Central memory CD8-positive, alpha-beta T cell (primary cell): Measurements from ENCODE around the gene PLD1.

Experiments used
- ATAC-seq: fragments of 150-1000 bp; cut with Tn5 transposase; replicated peaks from 2 replicates; pipeline ENCODE4 v1.10.0; 2022; ENCODE audit warnings: mild to moderate bottlenecking, moderate FRiP score, moderate number of reproducible peaks; ENCODE audit not compliant: poor library complexity, severe bottlenecking; ENCODE audit errors: extremely low read depth
- DNase-seq, 2 donors: peaks; one replicate each; pipeline ENCODE4 v3.0.0; 2021; ENCODE audit warnings: low spot score in 2 of 2
- H3K27ac Mint-ChIP-seq: one replicate; pipeline ENCODE4 v1.8.0; 2022; ENCODE audit warnings: low read depth, mild to moderate bottlenecking, moderate library complexity, mixed read lengths
- H3K27me3 Mint-ChIP-seq: one replicate; pipeline ENCODE4 v1.8.0; 2022; ENCODE audit warnings: mixed read lengths
- H3K36me3 Mint-ChIP-seq: one replicate; pipeline ENCODE4 v1.8.0; 2022; ENCODE audit warnings: mild to moderate bottlenecking, moderate library complexity, mixed read lengths; ENCODE audit not compliant: insufficient read depth
- H3K4me1 Mint-ChIP-seq: one replicate; pipeline ENCODE4 v1.8.0; 2022; ENCODE audit warnings: mixed read lengths
- H3K4me3 Mint-ChIP-seq: one replicate; pipeline ENCODE4 v1.8.0; 2022; ENCODE audit warnings: mild to moderate bottlenecking, moderate library complexity, mixed read lengths
- H3K9me3 Mint-ChIP-seq: one replicate; pipeline ENCODE4 v1.8.0; 2022; ENCODE audit warnings: mixed read lengths

The PLD1 gene

DNA sequence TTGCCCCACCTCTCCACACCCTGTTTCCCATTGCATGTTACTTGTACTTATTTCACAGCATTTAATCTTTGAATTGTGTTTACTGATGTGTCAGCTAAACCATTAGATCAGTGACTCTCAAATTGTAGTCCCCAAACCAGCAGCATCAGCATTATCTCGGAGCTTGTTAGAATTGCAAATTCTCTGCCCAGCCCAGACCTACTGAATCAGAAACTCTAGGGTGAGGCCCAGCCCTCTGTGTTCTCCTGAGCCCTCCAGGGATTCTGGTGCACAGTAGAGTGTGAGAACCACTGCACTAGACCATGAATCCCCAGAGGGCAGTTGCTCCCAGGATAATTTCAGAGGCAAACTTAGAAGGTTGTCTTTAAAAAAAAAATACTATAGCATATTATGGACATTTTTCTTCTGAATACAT, 13.0 kb downstream of the PLD1 start:
- peaks cover 7% of the 10 kb centered on the region for H3K27me3 Mint-ChIP-seq
- H3K4me3 Mint-ChIP-seq, result no peak overlapping the region
- H3K36me3 Mint-ChIP-seq, result no peaks in the 10 kb centered on the region
- no peak overlapping the region for H3K27ac Mint-ChIP-seq
- ATAC-seq, result no peak
- DNase-seq, result no peak
- no peaks in the 10 kb centered on the region for H3K9me3 Mint-ChIP-seq
- no peaks in the 10 kb centered on the region for H3K4me1 Mint-ChIP-seq

DNA sequence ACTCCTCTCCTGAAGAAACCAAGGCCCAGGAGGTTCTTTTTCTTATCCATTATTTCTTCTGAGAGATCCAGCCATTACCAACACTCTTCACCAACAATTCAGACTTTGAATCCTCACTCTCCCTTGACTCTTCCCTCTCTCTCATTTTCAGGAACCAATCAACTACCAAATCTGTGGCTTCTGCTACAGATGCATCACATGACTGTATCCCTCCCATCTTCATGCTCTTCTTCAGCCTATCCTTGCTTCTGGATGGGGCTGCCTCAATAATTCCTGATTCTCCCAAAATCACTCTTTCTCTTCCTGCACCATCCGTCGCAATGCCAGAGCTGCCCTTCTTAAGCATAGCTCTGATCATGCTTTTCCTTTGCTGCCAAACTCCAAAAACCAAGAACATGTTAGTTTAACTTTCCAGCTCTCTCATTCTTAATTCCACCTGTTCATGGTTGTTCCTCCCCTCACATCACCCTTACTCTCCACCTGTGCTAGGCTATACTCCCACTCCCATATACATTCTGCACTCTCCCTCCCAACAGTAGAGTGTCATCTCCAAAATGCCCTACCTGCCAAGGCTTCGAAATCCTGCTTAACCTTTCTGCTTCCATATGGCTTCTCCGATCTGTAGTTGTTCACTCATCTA, 13.5 kb downstream of the PLD1 start:
- no peak overlapping the region for H3K27ac Mint-ChIP-seq
- H3K9me3 Mint-ChIP-seq, result no peaks in the 10 kb centered on the region
- no peak for ATAC-seq
- no peak for DNase-seq
- no peak overlapping the region for H3K4me3 Mint-ChIP-seq
- peaks cover 2% of the 10 kb centered on the region for H3K27me3 Mint-ChIP-seq
- H3K36me3 Mint-ChIP-seq, result no peaks in the 10 kb centered on the region
- H3K4me1 Mint-ChIP-seq, result no peaks in the 10 kb centered on the region

DNA sequence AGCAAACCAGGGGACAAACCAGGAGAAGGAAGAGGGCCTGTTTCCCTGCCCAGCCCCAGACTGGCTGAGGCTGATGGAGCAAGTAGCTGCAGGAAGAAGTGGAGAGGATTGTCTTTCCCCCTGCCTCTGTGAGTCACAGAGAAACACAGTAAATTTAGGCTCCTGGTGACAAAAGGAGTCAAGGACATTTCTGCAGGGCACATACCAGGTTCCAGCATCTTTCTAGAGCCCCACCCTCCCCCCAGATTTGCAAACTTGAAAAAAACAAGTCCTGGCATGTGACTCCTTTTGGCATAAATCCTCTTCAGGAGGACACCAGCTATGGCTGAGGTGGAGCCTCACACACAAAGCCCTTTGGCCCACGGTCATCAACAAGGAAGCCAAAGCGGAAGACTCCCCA, 17.8 kb downstream of the PLD1 start:
- H3K27me3 Mint-ChIP-seq, result peaks cover 7% of the 10 kb centered on the region
- H3K36me3 Mint-ChIP-seq, result no peaks in the 10 kb centered on the region
- no peak for DNase-seq
- no peak overlapping the region for H3K27ac Mint-ChIP-seq
- no peak overlapping the region for H3K4me3 Mint-ChIP-seq
- H3K9me3 Mint-ChIP-seq, result no peaks in the 10 kb centered on the region
- H3K4me1 Mint-ChIP-seq, result peaks cover 6% of the 10 kb centered on the region
- ATAC-seq, result no peak

DNA sequence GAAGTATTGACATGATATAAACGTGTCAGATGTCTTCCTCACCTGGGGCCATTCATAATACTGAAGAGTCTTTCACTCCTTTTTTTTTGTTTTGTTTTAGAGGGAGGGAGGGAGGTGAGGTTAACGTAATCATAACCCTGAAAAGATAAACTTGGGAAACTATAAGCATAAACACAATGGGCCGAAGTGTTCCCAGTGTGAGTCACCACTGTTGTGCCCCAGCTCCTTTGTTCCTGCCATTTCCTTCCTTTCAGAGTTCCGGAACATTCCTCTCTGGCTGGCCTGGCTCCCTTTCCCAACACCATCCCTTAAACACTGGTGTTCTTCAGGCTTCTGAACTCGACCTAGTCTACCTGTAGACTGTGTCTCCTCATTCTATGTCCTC, 18.6 kb downstream of the PLD1 start:
- peaks cover 7% of the 10 kb centered on the region for H3K27me3 Mint-ChIP-seq
- no peaks in the 10 kb centered on the region for H3K9me3 Mint-ChIP-seq
- H3K36me3 Mint-ChIP-seq, result no peaks in the 10 kb centered on the region
- no peak for DNase-seq
- no peak overlapping the region for H3K27ac Mint-ChIP-seq
- H3K4me1 Mint-ChIP-seq, result peaks cover 6% of the 10 kb centered on the region
- ATAC-seq, result no peak
- no peak overlapping the region for H3K4me3 Mint-ChIP-seq

DNA sequence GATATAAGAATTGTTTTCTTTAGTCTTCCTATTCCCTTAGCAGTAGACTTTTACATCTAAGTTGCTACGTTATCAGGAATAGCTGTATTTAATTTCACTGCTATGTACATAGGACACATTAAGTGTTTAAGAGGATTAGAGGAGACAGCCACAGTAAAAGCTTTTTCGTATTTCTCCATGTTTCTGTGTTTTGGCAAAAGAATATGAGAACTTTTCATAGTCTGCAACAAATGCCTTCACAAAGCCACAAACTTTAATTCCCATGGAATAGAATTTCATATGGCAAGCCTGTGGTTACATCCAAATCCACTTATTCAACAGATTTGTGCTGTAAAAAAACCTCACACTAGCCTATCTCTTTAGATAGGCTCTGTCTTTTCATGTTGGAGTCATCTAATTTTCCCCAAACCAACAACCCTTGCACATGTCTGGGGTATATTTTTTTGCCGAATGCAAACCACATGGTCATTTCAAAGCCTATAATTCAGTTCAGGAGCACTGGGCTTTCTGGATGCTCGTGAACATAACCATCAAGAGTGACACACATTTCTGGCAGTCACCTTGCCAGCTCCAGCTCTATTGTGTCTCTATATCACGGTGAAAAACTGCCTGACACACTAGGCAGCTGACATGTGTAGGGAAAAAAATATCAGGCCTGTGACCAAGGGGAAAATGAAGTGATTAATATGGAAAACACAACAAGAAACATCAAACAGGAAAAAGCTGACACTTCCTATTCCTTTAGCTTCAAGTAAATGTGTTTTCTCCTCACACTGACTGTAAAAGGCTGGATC, 19.2 kb downstream of the PLD1 start:
- Mint-ChIP-seq H3K27me3 (peaks cover 7% of the 10 kb centered on the region), H3K9me3 (no peaks in the 10 kb centered on the region), H3K27ac (no peak overlapping the region), H3K4me1 (peaks cover 6% of the 10 kb centered on the region), H3K4me3 (no peak overlapping the region), H3K36me3 (no peaks in the 10 kb centered on the region)
- DNase-seq (no peak), ATAC-seq (no peak)

DNA sequence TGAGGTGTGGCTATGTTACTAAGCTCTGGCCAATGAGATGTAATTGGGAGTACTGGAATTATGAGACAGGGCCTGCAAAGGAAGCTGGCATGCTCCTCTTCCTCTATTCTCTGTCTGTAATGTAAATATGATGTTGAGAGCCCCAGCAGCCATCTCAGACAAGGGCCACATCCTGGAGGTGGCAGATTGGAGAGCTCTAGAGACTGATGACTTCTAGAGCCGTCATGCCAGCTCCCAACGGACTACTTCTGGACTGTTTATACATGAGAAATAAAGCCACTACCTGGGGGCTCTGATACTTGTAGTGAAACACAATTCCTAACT, 19.7 kb downstream of the PLD1 start:
- peaks cover 6% of the 10 kb centered on the region for H3K4me1 Mint-ChIP-seq
- ATAC-seq, result no peak
- H3K27me3 Mint-ChIP-seq, result peaks cover 7% of the 10 kb centered on the region
- H3K4me3 Mint-ChIP-seq, result no peak overlapping the region
- no peaks in the 10 kb centered on the region for H3K9me3 Mint-ChIP-seq
- DNase-seq, result no peak
- no peaks in the 10 kb centered on the region for H3K36me3 Mint-ChIP-seq
- no peak overlapping the region for H3K27ac Mint-ChIP-seq

DNA sequence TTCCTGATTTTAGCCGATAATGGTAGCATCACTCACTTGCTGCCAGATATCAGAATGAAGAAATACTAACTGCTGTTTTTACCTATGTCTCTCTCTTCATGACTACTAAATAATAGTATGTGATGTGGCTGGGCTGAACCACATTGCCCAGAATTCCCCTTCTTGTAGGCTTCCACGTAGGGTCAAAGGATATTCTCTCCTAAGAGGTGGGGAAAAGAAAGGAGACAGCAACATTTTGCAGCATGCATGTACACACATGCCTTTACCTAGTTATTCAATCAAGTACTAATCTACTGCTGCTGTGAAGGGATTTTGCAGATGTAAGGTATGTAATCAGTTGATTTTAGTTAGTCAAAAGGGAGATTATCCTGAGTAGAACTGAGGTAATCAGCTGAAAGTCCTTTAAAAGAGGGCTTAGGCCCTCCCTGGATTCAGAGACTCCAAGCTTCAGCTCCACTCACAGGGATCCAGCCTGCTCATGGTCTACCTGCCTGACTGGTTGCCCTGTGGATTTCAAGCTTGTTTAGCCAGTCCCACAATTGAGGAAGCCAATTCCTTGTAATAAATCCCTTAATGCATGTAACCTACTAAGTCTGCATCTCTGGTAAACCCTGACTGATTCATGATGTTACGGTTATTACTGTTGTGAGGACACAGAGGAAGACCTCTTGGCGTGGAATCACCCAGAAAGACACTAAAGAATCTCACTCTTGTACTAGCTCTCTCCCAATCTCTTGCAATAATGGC, 20.4 kb downstream of the PLD1 start:
- Mint-ChIP-seq H3K4me1 (peaks cover 6% of the 10 kb centered on the region), H3K27ac (no peak overlapping the region), H3K9me3 (no peaks in the 10 kb centered on the region), H3K4me3 (no peak overlapping the region), H3K36me3 (no peaks in the 10 kb centered on the region), H3K27me3 (peaks cover 7% of the 10 kb centered on the region)
- no peak for ATAC-seq
- DNase-seq, result no peak

DNA sequence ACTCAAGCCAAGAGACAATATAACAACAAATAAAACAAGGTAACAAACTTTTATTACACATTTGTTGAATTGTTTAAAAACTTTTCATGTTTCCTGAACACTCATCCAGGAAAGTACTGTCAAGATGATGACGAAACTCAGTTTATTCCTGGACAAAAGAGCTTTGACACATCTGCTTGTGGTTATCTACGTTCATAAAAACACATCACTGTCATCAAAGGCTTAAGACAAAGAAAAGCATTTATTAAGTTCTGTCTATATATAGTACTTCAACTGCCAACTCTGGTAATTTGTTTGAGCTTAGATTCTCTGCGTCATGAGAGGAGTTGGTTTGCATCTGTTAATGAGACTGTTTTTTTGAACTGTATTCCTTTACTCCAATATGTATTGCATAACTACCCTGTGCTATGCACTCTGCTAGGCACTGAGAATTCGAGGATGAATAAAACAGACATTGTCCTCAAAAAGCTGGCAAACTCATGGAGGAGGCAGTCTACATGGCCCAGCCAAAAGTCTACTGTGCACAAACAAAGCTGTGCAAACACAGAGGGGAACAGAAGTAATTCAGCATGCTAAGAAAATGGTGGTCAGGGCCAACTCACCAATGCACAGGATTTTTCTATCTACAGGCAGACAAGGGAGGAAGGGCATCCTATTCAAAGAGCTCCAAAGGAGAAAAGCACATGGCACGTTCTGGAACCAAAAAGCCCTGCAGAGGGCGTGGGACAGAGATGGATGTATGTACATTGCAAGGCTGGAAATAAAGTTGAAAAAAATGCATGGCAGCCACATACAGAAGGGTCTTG, 21.5 kb downstream of the PLD1 start:
- Mint-ChIP-seq H3K36me3 (no peaks in the 10 kb centered on the region), H3K27ac (no peak overlapping the region), H3K4me3 (no peak overlapping the region), H3K4me1 (peaks cover 6% of the 10 kb centered on the region), H3K9me3 (no peaks in the 10 kb centered on the region), H3K27me3 (peaks cover 16% of the 10 kb centered on the region)
- ATAC-seq (no peak), DNase-seq (no peak)

DNA sequence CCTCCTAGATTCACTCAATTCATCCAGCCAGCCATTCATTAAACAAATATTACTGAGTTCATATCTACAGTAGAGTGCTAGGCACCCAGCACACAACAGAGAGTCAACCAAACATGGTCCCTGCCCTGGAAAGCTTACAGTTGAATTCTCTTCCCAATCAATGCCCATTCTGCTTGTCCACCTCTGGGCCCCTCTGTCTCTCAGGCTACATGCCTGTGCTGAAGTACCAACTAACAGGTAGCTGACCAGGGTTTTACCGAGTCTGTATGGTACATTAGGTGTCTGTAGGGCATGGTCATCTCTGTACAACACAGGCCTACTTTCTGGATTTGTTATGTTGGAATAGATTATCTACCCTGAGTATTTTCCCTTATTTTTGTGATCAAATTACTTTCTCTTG, 23.3 kb downstream of the PLD1 start:
- ATAC-seq (no peak), DNase-seq (no peak)
- H3K9me3 Mint-ChIP-seq, result no peaks in the 10 kb centered on the region
- peaks cover 16% of the 10 kb centered on the region for H3K27me3 Mint-ChIP-seq
- H3K27ac Mint-ChIP-seq, result no peak overlapping the region
- no peaks in the 10 kb centered on the region for H3K36me3 Mint-ChIP-seq
- no peak overlapping the region for H3K4me3 Mint-ChIP-seq
- peaks cover 6% of the 10 kb centered on the region for H3K4me1 Mint-ChIP-seq

DNA sequence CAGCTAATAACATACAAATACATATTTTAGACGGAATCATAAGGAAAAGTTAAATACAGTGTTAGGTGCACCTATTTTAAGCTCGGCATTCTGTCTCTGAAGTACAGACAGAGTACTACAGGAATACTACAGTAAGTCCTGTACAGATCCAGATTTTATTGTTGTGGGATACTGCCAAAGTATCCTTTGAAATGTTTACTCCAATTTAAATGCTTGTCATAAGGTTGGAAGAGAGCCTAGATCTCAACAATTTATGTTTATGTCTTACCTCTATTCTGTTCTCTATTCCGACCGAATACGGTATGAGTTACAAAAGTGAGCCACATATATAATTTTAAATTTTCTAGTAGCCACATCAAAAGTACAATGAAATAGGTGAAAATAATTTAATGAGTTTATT, 25.3 kb downstream of the PLD1 start:
- Mint-ChIP-seq H3K27me3 (peaks cover 25% of the 10 kb centered on the region), H3K36me3 (no peaks in the 10 kb centered on the region), H3K9me3 (no peaks in the 10 kb centered on the region), H3K27ac (no peak overlapping the region), H3K4me3 (no peak overlapping the region), H3K4me1 (peaks cover 6% of the 10 kb centered on the region)
- ATAC-seq, result no peak
- DNase-seq, result no peak

DNA sequence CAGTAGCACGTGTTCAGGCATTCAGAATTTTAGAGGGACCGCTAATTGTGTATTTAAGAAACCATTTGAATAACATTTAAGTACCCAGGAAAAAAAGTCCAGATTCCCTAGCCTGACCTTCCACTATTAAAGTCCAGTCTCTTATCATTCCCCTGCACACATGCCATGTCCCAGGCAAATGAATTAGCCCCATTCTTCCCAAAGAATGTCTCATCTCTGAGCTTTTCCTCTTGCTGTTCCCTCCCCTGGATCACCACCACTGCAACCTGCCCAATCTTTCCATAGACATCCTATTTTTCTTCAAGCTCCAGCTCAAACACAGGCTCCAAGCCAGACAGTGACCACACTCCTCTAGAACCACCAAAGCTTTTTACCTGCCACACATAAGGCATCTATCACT, 25.9 kb downstream of the PLD1 start:
- Mint-ChIP-seq H3K27ac (no peak overlapping the region), H3K4me3 (no peak overlapping the region), H3K9me3 (no peaks in the 10 kb centered on the region), H3K36me3 (no peaks in the 10 kb centered on the region), H3K27me3 (peaks cover 30% of the 10 kb centered on the region), H3K4me1 (peaks cover 6% of the 10 kb centered on the region)
- DNase-seq, result no peak
- ATAC-seq, result no peak

DNA sequence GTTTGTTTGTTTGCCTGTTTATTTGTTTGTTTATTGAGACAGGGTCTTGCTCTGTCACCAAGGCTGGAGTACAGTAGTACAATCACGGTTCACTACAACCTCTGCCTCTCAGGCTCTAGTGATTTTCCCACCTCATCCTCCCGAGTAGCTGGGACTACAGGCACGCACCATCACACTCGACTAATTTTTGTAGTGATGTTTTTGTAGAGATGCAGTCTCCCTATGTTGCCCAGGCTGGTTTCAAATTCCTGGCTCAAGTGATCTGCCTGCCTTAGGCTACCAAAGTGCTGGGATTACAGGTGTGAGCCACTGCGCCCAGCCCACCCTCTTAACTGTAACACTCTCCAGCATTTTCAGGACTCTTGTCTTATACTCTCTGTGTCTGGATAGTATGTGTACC, 26.7 kb downstream of the PLD1 start:
- no peak for DNase-seq
- peaks cover 24% of the 10 kb centered on the region for H3K27me3 Mint-ChIP-seq
- no peak for ATAC-seq
- no peak overlapping the region for H3K4me3 Mint-ChIP-seq
- H3K4me1 Mint-ChIP-seq, result no peaks in the 10 kb centered on the region
- H3K27ac Mint-ChIP-seq, result no peak overlapping the region
- H3K36me3 Mint-ChIP-seq, result no peaks in the 10 kb centered on the region
- no peaks in the 10 kb centered on the region for H3K9me3 Mint-ChIP-seq
